Stimulated activated CD4-positive, alpha-beta T cell treated with anti-CD3 and anti-CD28 coated beads, Interleukin-2, amount 100 ng/mL, for 48 hours (primary cell): ENCODE measurements around the gene CAPSL.
"Not testable (repeated sequence)": the region's sequence is repeated elsewhere in the genome, so short reads cannot be mapped to it uniquely, and the experiment has no call there.

ENCODE experiments used
- DNase-seq, 2 donors: peaks; one replicate each; pipeline ENCODE4 v3.0.0-alpha.2; 2020

CAPSL gene

DNA sequence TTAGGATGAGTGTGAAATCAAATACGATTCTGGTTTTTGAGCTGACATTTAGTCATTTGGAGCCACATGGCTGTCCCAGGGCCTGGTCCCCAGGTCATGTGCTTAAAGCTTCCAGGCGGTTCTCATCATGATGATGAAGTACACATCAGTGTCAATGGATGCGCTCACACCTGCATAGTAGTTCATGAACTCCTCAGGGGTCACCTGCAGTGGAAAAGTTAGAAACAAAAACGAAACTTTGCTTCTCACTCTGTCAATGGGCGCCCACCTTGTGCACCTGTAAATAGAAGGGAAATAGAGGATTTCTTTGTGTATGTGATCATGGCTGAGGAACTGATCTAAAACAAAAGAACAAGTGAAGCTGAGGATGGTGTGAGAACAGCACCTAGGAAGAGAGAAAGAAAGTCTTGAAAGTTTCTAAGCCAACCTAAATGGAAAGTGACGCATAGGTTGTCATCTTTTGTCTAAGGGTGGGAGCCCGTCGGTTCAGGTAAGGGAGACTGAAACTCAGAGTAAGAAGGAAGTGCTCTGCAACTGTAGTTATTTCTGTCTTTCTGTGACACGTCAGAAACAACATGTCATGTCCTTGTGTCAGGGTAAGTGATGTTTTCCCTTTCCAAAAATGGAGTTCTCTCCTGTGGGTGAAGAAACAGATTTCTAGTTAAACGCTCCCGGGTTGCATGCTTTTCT, 33.8 kb downstream of the CAPSL start:
- DNase-seq: no peak

GRCh38 chr5:35903631-35904203, 34.7 kb downstream of the CAPSL start:
- no peak for DNase-seq

DNA sequence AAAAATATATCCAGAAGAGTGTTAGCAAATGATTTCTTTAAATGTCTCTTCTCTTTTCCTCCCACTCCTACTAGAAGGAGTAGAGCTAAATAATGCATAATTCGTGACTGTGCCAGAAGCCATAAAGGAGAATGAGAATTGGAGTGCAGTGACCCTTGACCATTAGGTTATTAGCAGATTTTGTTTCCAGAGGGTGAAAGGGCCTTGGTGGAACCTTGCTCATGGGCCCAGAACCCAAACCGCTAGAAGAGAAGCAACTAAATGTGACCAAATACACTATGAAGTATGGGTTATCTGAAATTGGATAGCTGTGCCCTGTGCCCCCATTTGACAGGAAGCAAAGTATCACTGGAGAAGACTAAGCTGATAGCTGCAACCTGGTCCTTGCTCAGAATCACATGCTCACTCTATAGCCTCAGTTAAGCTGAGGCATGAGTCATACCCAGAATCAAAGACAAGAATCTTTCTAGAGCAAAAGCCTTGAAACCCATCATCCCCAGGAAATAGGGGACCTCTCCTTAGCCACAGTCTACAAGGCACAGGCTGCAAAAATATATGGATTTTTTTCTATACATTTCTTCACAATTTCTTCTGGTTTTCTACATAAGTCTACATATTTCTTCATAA, 36.3 kb downstream of the CAPSL start:
- no peak for DNase-seq

DNA sequence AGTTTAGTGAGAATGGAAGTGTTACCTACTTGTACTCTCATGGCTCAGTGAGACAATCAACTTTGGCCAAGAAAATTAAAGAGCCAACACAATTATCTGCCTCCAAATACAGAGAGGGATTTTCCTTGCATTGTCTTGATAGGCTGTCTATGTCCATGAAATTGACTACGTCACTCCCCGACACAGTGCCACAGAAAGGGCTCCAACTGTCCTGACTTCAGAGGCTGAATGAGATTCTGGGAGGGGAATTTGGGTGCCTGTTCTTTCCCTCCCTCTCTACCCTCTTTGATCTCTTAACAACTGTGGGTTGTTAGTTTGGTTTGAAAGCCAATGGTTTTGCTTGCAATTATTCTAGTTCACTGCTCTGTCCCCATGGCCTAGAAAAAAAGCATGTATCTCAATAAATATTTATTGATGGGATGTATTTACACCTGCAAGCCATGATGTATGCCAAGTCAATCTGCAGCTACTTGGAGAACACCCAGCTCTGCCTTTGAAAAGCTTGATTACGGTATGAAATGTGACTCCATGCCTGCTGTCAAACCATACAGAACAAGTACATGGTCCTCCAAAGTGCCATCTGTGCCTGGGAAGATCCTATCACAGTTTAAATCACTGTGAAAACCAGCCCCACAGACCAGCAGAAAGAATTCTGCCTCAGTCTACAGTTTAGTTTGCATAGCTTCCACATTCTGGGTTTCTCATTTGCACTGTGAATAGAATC, 37.3 kb downstream of the CAPSL start:
- no peak for DNase-seq

DNA sequence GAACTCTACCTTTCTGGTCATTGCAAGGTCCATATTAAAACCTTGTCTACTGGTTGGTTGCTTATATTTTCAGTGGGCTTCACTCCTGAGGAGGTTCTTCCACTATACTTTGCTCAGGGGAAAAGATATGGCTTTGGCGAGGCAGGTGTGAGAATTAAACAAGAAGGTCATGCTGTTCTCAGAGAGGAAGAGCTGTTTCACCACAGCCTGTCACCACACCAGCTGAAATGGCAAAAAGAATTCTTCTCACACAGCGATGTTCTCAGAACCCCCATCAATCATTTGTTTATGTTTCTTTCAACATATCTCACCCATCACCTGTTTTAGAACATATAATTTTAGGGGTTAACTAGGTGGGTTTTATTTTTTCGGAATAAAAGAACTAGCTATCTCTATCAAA, 38.6 kb downstream of the CAPSL start:
- no peak for DNase-seq

DNA sequence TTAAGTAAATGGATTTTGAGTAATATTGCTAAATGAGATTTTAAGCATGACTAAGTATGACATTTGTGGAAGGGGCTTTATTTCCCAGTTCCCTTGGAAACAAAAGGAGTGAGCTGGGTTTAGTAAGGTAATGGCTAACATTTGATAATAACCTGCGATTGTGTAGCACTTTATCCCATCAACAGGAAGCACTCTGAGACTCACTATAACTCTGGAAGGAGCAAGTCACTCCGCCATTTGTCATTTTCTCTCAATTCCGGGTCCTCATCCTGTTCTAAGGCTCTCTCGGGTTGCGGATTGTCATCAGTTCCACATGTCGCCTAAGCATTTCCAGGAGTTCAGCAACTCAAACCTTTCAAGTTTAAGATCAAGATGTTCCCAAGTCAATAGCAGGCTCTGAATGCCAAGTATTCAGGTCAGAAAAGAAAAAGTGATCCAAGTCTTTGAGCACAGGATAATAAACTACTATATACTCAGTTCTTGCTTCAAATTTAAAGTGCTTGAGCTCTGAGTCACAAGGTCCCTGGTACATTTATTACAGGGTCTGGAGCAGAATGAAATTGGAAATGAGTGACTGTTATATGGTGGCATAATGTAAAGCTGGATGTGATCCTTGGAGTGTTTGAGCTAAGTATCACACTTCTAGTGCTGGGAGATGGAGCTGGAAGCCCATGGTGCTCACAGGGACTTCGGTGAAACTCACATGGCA, 39.3 kb downstream of the CAPSL start:
- no peak for DNase-seq

GRCh38 chr5:35894131-35894530, 44.3 kb downstream of the CAPSL start:
- DNase-seq: no peak

GRCh38 chr5:35892799-35893198, 45.6 kb downstream of the CAPSL start:
- DNase-seq: not testable (repeated sequence)

- no peak for DNase-seq
Measured at GRCh38 chr5:35890021-35891020, 48.1 kb downstream of the CAPSL start.

DNA sequence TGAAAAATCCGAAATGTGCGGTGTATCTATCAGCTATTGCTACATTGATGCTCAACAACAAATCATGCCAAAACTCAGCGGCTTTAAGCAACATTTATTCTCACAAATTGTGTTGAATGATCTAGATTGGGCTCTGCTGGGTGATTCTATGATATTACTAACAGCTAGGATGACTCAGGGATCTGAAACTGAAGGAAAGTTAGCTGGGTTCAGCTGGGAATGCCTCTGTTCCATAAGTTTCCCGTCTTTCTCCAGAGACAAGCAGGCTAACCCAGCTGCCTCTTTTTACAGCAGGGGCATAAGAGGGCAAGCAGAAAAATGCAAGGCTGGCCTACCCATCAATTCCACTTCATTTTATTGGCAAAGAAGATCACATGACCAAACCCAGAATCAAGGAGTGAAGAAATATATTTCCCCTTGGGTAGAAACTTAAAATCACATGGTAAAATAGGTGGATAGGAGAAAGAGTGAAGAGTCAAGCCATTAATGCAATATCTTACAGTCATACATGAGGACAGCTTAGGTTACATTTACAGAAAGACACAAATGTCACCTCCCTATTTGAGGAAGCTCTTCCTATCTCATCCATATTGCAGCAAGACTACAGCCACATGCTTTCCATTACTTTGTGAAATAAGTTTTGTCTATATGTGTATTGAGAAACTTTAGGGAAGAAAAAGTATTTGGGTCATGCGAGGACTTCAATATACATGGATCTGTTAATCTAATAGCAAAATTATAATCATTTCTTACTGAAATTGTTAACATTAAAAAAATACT, 50.9 kb downstream of the CAPSL start:
- DNase-seq: no peak

GRCh38 chr5:35886381-35886780, 52.0 kb downstream of the CAPSL start:
- DNase-seq: no peak

- DNase-seq: no peak
Measured at GRCh38 chr5:35884773-35885172, 53.6 kb downstream of the CAPSL start.

DNA sequence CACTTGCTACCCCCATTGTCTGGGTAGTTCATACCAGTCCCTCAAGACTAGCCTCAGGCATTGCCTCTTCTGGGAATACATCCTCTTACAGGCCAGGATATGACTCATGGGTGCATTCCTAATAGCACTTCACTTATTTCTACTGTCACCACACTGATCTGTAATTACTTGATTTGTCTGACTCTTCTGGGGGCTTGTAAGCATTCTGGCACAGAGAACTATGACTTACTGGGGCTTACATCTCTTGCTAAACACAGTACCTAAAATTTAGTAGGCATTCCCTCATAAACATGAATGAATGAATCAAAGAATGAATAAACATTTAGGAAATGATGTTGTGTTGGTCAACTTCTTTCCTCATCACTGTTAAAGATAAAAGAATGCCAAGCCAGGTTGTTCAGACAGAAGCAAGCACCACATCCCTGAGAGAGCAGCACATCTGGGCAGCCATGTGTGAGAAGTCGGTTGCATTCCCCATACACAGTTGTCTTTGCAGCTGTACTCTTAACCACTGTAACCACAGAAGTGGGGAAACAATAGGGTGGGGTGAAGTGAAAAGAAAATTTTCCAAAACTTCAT, 54.1 kb downstream of the CAPSL start:
- no peak for DNase-seq

- DNase-seq: no peak
Measured at GRCh38 chr5:35881758-35882157, 56.7 kb downstream of the CAPSL start.

- no peak for DNase-seq
Measured at GRCh38 chr5:35880156-35880555, 58.3 kb downstream of the CAPSL start.

GRCh38 chr5:35879649-35880048, 58.8 kb downstream of the CAPSL start:
- DNase-seq: no peak

- no peak for DNase-seq
Measured at GRCh38 chr5:35879096-35879495, 59.3 kb downstream of the CAPSL start.

DNA sequence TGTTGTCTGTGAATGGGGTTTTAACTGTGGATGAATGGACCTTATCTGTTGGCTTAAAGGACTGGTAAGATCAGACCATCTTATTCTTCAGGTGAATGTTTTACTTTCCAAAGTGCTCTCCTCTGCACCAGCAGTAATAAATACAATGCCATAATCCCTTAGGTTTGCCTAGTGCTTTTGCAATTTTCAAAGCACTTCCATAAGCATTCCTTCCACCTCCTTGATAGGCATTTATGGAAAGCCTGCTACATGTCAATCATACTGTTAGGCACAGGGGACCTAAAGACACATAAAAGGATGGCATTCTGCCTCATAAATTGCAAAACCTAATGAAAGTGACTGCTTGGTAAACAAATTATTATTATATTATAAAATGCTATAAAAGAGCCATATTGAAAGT, 60.3 kb downstream of the CAPSL start:
- DNase-seq: no peak

- DNase-seq: no peak
Measured at GRCh38 chr5:35877655-35878054, 60.8 kb downstream of the CAPSL start.

DNA sequence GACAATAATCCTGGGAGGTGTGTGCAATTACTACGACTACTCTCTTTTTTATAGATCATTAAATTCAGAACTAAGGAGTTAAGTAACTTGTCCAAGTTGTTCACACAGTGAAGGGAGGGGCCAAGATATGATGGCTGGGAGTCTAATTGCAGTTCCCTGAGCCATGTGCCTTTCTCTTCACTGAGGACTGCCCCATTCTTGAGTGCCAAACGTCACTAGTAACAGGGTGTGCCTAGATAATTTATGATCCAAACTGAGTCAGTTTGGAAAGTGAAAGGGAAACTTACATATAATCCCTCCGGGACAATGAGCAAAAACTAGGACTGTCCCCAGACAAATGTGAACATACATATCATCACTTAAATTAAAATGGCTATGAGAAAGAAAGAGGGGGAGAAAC, 61.5 kb downstream of the CAPSL start:
- DNase-seq: no peak

DNA sequence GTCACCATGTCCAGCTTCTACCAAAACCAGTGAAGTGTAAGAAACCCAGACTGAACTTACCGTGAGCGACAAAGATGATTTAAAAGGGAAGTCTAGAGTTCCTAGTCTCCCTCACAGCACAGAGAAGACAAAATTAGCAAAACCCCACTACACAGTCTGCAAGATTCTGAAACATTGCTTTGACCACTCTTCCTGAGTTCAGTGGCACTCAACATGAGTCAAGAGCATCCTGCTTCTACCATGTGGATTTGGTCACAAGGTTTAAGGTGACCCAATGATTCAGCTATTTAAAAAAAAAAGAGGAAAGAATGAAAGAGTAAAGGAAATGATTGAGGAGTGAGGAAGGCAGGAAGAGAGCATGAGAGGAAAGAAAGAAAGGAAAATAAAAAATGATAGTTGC, 62.0 kb downstream of the CAPSL start:
- DNase-seq: no peak
